ENCODE results near the gene EPC2.

- TF ChIP-seq EZH2phosphoT487 (IDR thresholded peaks at IDR 0.05; ENCODE audit: insufficient read depth, low read depth) (no peak), EZH2 (IDR thresholded peaks at IDR 0.05; ENCODE audit: insufficient read depth, poor library complexity, severe bottlenecking) (no peak)
These were observed 21.5 kb upstream of the EPC2 start for GRCh38 chr2:148623086-148623485.

Data from GM23248 (cell line).